GM20000 (cell line): Measurements from ENCODE around the gene HIPK4.
"Not testable (repeated sequence)": the region's sequence is repeated elsewhere in the genome, so short reads cannot be mapped to it uniquely, and the experiment has no call there.

Experiments
- DNase-seq: peaks from one replicate; pipeline ENCODE4 v3.0.0; 2012; ENCODE audit warnings: low spot score
- TF ChIP-seq, protein P1 (sequence below): IDR thresholded peaks from 2 replicates; pipeline ENCODE4 v1.5.1; 2012; ENCODE audit warnings: mild to moderate bottlenecking, control low read depth; ENCODE audit errors: extremely low read depth, missing control alignments

The HIPK4 gene

DNA sequence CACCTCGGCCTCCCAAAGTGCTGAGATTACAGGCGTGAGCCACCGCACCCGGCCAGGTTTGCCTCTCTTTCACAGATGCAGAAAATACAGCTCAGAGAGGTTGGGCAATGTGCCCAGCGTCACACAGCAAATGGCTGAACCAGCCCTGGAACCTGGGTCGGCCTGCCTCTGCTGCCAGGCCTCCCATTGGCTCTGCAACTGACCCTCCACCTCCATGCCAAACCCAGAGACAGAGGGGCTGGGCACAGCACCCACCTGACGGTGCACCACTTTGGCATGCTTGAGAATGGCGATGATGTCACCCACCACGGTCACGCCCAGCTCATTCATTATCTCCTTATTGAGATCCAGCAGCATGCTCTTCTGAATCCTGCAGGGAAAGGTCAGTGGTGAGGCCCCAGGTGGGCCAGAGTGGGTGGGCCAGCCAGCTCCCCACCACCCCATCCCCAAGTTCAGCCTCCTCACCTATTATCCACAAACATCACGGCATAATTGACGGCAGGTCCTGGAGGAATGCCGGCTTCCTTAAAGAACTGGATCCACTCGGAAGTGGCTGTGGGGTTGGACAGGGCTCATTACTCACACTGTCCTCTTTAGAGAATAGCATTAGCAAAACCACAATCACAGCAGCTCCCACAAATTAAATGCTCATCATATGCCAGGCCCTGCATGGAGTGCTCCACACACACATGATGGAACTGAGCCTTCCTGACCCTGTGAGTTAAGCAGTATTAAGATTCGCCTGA, 54.0 kb downstream of the HIPK4 start:
- DNase-seq = no peak
- TF ChIP-seq, protein P1, sequence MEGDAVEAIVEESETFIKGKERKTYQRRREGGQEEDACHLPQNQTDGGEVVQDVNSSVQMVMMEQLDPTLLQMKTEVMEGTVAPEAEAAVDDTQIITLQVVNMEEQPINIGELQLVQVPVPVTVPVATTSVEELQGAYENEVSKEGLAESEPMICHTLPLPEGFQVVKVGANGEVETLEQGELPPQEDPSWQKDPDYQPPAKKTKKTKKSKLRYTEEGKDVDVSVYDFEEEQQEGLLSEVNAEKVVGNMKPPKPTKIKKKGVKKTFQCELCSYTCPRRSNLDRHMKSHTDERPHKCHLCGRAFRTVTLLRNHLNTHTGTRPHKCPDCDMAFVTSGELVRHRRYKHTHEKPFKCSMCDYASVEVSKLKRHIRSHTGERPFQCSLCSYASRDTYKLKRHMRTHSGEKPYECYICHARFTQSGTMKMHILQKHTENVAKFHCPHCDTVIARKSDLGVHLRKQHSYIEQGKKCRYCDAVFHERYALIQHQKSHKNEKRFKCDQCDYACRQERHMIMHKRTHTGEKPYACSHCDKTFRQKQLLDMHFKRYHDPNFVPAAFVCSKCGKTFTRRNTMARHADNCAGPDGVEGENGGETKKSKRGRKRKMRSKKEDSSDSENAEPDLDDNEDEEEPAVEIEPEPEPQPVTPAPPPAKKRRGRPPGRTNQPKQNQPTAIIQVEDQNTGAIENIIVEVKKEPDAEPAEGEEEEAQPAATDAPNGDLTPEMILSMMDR = no peak

GRCh38 chr19:40335101-40335500, 54.9 kb downstream of the HIPK4 start:
- TF ChIP-seq, protein P1 = no peak
- DNase-seq = no peak

DNA sequence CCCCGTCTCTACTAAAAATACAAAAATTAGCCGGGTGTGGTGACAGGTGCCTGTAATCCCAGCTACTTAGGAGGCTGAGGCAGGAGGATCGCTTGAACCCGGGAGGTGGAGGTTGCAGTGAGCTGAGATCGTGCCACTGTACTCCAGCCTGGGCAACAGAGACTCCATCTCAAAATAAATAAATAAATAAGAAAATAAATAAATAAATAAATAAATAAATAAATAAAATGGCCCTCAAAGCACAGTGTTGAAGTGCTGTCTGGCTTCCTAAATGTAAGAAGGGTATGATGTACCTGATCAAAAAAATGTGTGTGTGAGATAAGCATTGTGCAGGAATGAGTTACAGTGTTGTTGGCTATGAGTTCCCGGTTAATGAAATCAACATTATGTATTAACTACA, 56.9 kb downstream of the HIPK4 start:
- DNase-seq = not testable (repeated sequence)

DNA sequence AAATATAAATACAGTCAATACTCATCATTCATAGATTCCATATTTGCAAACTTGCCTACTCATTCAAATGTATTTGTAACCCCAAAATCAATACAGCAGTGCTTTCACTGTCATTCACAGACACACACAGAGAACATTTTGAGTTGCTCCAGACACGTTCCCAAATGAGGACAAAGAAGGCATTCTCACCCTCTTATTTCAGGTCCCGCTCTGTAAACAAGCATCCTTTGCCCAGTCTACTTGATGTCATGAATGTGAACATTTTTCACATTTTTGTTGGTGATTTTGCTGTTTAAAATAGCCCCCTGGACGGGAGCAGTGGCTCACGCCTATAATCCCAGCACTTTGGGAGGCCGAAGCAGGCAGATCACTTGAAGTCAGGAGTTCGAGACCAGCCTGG, 57.3 kb downstream of the HIPK4 start:
- TF ChIP-seq, protein P1 = no peak

GRCh38 chr19:40331052-40331451, 58.9 kb downstream of the HIPK4 start:
- TF ChIP-seq, protein P1 = no peak
- DNase-seq = no peak

More for the DNA sequence above, 57.3 kb downstream of the HIPK4 start:
- no peak for DNase-seq
